ENCODE measurements around the gene CLSTN2.

Gene CLSTN2

GRCh38 chr3:140303875-140304274 is 368.9 kb downstream of the CLSTN2 start:
- CTCF ChIA-PET: no interaction called here
- no peak for DNase-seq (ENCODE audit: extremely low spot score)
- POLR2A ChIA-PET: no interaction called here
- no peak for TF ChIP-seq FOXM1 (IDR thresholded peaks at IDR 0.05; ENCODE audit: borderline replicate concordance)
- TF ChIP-seq LEF1 (IDR thresholded peaks at IDR 0.05; ENCODE audit: borderline replicate concordance): no peak

GRCh38 chr3:140308535-140308934 is 373.6 kb downstream of the CLSTN2 start:
- no peak for DNase-seq (ENCODE audit: extremely low spot score)
- ChIA-PET POLR2A (no interaction called here), CTCF (no interaction called here)
- no peak for TF ChIP-seq FOXM1 (IDR thresholded peaks at IDR 0.05; ENCODE audit: borderline replicate concordance)
- TF ChIP-seq L3MBTL2 (conservative IDR thresholded peaks at IDR 0.05): no peak
- no peak for TF ChIP-seq FOXK2 (IDR thresholded peaks at IDR 0.05)
- TF ChIP-seq HDGF (IDR thresholded peaks at IDR 0.05; ENCODE audit: borderline replicate concordance): no peak
- TF ChIP-seq ZNF384 (IDR thresholded peaks at IDR 0.05): no peak
- TF ChIP-seq TARDBP (IDR thresholded peaks at IDR 0.05): no peak
- TF ChIP-seq ARNT (IDR thresholded peaks at IDR 0.05): no peak
- no peak for TF ChIP-seq ELF4 (IDR thresholded peaks at IDR 0.05)
- no peak for TF ChIP-seq NFRKB (IDR thresholded peaks at IDR 0.05)

- DNase-seq (ENCODE audit: extremely low spot score): no peak
- TF ChIP-seq BHLHE40 (IDR thresholded peaks at IDR 0.05; ENCODE audit: borderline replicate concordance) (no peak), PKNOX1 (IDR thresholded peaks at IDR 0.05) (peak; percentile 26; the same call in 1 of the 2 replicates), FOXM1 (IDR thresholded peaks at IDR 0.05; ENCODE audit: borderline replicate concordance) (no peak), LEF1 (IDR thresholded peaks at IDR 0.05; ENCODE audit: borderline replicate concordance) (no peak), SP1 (IDR thresholded peaks at IDR 0.05) (no peak), ELF4 (IDR thresholded peaks at IDR 0.05) (no peak), L3MBTL2 (conservative IDR thresholded peaks at IDR 0.05) (no peak), ZNF384 (IDR thresholded peaks at IDR 0.05) (no peak), ARNT (IDR thresholded peaks at IDR 0.05) (no peak)
- CTCF ChIA-PET: no interaction called here
- POLR2A ChIA-PET: no interaction called here
These were observed 376.4 kb downstream of the CLSTN2 start for GRCh38 chr3:140311428-140311827.

- ChIA-PET POLR2A (no interaction called here), CTCF (no interaction called here)
- TF ChIP-seq FOXM1 (IDR thresholded peaks at IDR 0.05; ENCODE audit: borderline replicate concordance) (no peak), PKNOX1 (IDR thresholded peaks at IDR 0.05) (no peak), ARNT (IDR thresholded peaks at IDR 0.05) (no peak), BHLHE40 (IDR thresholded peaks at IDR 0.05; ENCODE audit: borderline replicate concordance) (no peak), L3MBTL2 (conservative IDR thresholded peaks at IDR 0.05) (no peak), ELF4 (IDR thresholded peaks at IDR 0.05) (no peak), ZNF384 (IDR thresholded peaks at IDR 0.05) (no peak)
- DNase-seq (ENCODE audit: extremely low spot score): no peak
These were observed 381.0 kb downstream of the CLSTN2 start for GRCh38 chr3:140315955-140316354.

- CTCF ChIA-PET: no interaction called here
- POLR2A ChIA-PET: no interaction called here
- DNase-seq (ENCODE audit: extremely low spot score): no peak
- TF ChIP-seq SUZ12 (IDR thresholded peaks at IDR 0.05): no peak
- no peak for TF ChIP-seq PKNOX1 (IDR thresholded peaks at IDR 0.05)
- TF ChIP-seq HDGF (IDR thresholded peaks at IDR 0.05; ENCODE audit: borderline replicate concordance): no peak
- TF ChIP-seq ZNF384 (IDR thresholded peaks at IDR 0.05): no peak
- no peak for TF ChIP-seq BHLHE40 (IDR thresholded peaks at IDR 0.05; ENCODE audit: borderline replicate concordance)
- no peak for TF ChIP-seq LEF1 (IDR thresholded peaks at IDR 0.05; ENCODE audit: borderline replicate concordance)
- TF ChIP-seq FOXK2 (IDR thresholded peaks at IDR 0.05): no peak
- TF ChIP-seq L3MBTL2 (conservative IDR thresholded peaks at IDR 0.05): no peak
- no peak for TF ChIP-seq CTBP1 (IDR thresholded peaks at IDR 0.05; ENCODE audit: borderline replicate concordance)
These were observed 381.5 kb downstream of the CLSTN2 start for GRCh38 chr3:140316466-140316865.

- no peak for DNase-seq (ENCODE audit: extremely low spot score)
- ChIA-PET POLR2A (no interaction called here), CTCF (interaction anchor here (1.1 kb wide), 1 partner anchor 11 kb away, joined by 4 read pairs; no protein-coding TSS in a partner anchor)
- TF ChIP-seq SP1 (IDR thresholded peaks at IDR 0.05) (no peak), HDGF (IDR thresholded peaks at IDR 0.05; ENCODE audit: borderline replicate concordance) (no peak), ARNT (IDR thresholded peaks at IDR 0.05) (no peak), LEF1 (IDR thresholded peaks at IDR 0.05; ENCODE audit: borderline replicate concordance) (no peak), FOXM1 (IDR thresholded peaks at IDR 0.05; ENCODE audit: borderline replicate concordance) (no peak), FOXA1 (IDR thresholded peaks at IDR 0.05) (no peak), TARDBP (IDR thresholded peaks at IDR 0.05) (no peak), L3MBTL2 (conservative IDR thresholded peaks at IDR 0.05) (no peak), FOXK2 (IDR thresholded peaks at IDR 0.05) (no peak), CTBP1 (IDR thresholded peaks at IDR 0.05; ENCODE audit: borderline replicate concordance) (no peak), SUZ12 (IDR thresholded peaks at IDR 0.05) (no peak)
These were observed 381.9 kb downstream of the CLSTN2 start for GRCh38 chr3:140316868-140317400.

- TF ChIP-seq FOXM1 (IDR thresholded peaks at IDR 0.05; ENCODE audit: borderline replicate concordance) (no peak), NFRKB (IDR thresholded peaks at IDR 0.05) (no peak), HDGF (IDR thresholded peaks at IDR 0.05; ENCODE audit: borderline replicate concordance) (no peak), CTBP1 (IDR thresholded peaks at IDR 0.05; ENCODE audit: borderline replicate concordance) (no peak), SUZ12 (IDR thresholded peaks at IDR 0.05) (no peak)
- DNase-seq (ENCODE audit: extremely low spot score): no peak
- ChIA-PET POLR2A (no interaction called here), CTCF (no interaction called here)
These were observed 384.8 kb downstream of the CLSTN2 start for GRCh38 chr3:140319739-140320138.

Data from HEK293T (cell line).